Diencephalon (tissue), 1 donor: Measurements from ENCODE around the gene WTIP. TPM values are rescaled to one million over a fixed set of nuclear protein-coding genes. Genes with fewer than 3 reads are reported as not detected.

ENCODE experiments used
- total RNA-seq: library from RNA; depleted of rRNA; stranded (reverse); fragments of >200 nt; gene quantifications from one replicate; pipeline ENCODE4 v1.2.3, GENCODE V29; 2014

The WTIP gene
- total RNA-seq = 21.0 TPM

DNA sequence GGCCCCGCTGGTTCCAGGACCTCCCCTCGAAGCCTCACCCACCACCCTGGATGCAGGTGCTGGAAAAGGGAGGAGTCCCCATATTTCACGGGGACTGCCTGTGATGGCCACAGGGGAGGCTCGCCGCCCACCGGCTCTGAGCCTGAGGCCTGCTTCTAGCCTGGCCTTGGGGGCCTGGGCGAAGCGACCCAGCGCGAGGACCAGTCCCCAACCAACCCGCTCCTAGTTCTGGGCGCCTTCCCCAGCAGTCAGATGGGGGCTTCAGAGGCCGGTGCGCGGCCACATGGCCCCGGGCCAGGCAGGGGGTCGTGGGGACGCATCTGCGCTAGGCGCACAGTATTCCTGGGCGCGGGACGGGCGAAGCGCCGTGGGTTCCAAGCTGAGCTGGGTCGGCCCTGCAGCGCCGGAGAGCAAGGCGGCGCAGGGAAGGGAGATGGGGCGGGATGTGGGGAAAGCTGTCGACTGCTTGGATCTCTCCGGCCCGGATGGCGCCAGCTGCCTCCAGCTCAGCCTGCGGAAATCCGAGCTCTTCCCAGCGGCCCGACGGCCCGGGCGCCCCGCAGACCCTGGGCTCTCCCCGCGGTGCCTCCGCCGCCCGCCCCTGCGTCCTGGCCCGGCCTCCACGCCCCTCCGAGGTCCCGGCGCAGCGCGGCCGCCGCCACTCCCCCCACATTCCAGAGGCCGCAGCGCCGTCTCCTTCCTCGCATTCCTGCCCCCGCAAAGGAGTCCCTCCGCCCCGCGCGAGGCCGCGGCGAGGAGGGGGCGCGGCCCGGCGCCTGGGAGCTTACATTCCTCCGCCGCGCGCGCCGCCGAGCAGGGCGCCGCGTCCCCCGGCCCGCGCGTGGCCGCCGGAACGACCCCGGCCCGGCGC lies at the start of gene WTIP:
Gene WTIP (plus strand): TSS at position 788 of the 871 bp plus-strand sequence. CDS start 217 bp downstream, outside the sequence.

Other genes with a start within 250 kb of the WTIP start
- gene GARRE1, start 227.2 kb upstream of the WTIP start, total RNA-seq = 23.3 TPM
- gene GPI, start 116.6 kb upstream of the WTIP start, total RNA-seq = 176 TPM
- 17.8 TPM for gene PDCD2L, start 77.4 kb upstream of the WTIP start, total RNA-seq
- gene UBA2, start 53.4 kb upstream of the WTIP start, total RNA-seq = 124 TPM
- 1.2 TPM for gene SCGB2B2, start 195.4 kb downstream of the WTIP start, total RNA-seq
- 54.7 TPM for gene ZNF302, start 195.9 kb downstream of the WTIP start, total RNA-seq